Esophagus muscularis mucosa (tissue), 4 donors: ENCODE results near the gene MISP. TPM values are rescaled to one million over a fixed set of nuclear protein-coding genes. Genes with fewer than 3 reads are reported as not detected.

Experiments used
- DNase-seq: peaks from one replicate; pipeline ENCODE4 v3.0.0-alpha.2; 2017; ENCODE audit errors: extremely low spot score
- H3K27ac ChIP-seq, 4 donors: fragments of 200-600 bp; sonication (generic); replicated peaks in 1 of 4; 1 replicate in 3 of 4; 2 replicates in 1 of 4; pipeline ENCODE4 v1.5.1; 2016 to 2019; ENCODE audit warnings: mild to moderate bottlenecking in 1 of 4
- H3K27me3 ChIP-seq, 4 donors: fragments of 200-600 bp; sonication (generic); one replicate each; pipeline versions ENCODE4 v1.5.1 to v1.6.0; 2016 to 2019
- H3K36me3 ChIP-seq, 4 donors: fragments of 200-600 bp; sonication (generic); one replicate each; pipeline ENCODE4 v1.5.1; 2016 to 2019
- H3K4me1 ChIP-seq, 4 donors: fragments of 200-600 bp; sonication (generic); one replicate each; pipeline ENCODE4 v1.5.1; 2016 to 2019
- H3K4me3 ChIP-seq, 4 donors: fragments of 200-600 bp; sonication (generic); 1 replicate in 2 of 4; 2 replicates in 2 of 4; pipeline ENCODE4 v1.5.1; 2016 to 2019; ENCODE audit warnings: mild to moderate bottlenecking in 4 of 4, moderate library complexity in 1 of 4
- H3K9me3 ChIP-seq, 4 donors: fragments of 200-600 bp; sonication (generic); 1 replicate in 3 of 4; 2 replicates in 1 of 4; pipeline ENCODE4 v1.5.1; 2016 to 2019
- EP300 ChIP-seq: sonication (generic); formaldehyde crosslinking; IDR thresholded peaks from one replicate; pipeline ENCODE4 v1.6.1; 2017; ENCODE audit warnings: antibody characterized with exemption
- POLR2A ChIP-seq: fragments of 450-650 bp; IDR thresholded peaks from one replicate; pipeline ENCODE4 v1.6.1; 2017; ENCODE audit warnings: antibody characterized with exemption, moderate library complexity, mild to moderate bottlenecking, low read depth
- POLR2AphosphoS5 ChIP-seq, 2 donors: sonication (generic); formaldehyde crosslinking; IDR thresholded peaks; one replicate each; pipeline ENCODE4 v1.6.1; 2017; ENCODE audit warnings: antibody characterized with exemption in 2 of 2
- WGBS: methylation state at CpG from one replicate; pipeline ENCODE4 v1.1.5; 2018; 5-methylcytosine and 5-hydroxymethylcytosine counted together
- intact Hi-C: fragments of 100-400 bp; cut with DNase I; formaldehyde crosslinking; loops from one replicate; pipeline ENCODE4 v1.15.1; 2023
- total RNA-seq, 4 donors: library from RNA; depleted of rRNA; stranded (reverse); fragments of >200 nt; gene quantifications; one replicate each; pipeline versions ENCODE4 v1.1.0 to v1.2.1, GENCODE V29; 2016
- TF ChIP-seq, protein P1 (sequence below), 3 experiments: fragments of 200-600 bp in 2 of 3; fragments of 450-650 bp in 1 of 3; sonication (generic) in 2 of 3; IDR thresholded peaks; one replicate each; pipeline ENCODE4 v1.5.1; 2017 to 2019; ENCODE audit warnings: antibody characterized with exemption in 3 of 3, mild to moderate bottlenecking in 2 of 3, moderate library complexity in 1 of 3

The MISP gene
- total RNA-seq, 4 donors from 2014 or later: 2.0 TPM; not detected in 3

DNA sequence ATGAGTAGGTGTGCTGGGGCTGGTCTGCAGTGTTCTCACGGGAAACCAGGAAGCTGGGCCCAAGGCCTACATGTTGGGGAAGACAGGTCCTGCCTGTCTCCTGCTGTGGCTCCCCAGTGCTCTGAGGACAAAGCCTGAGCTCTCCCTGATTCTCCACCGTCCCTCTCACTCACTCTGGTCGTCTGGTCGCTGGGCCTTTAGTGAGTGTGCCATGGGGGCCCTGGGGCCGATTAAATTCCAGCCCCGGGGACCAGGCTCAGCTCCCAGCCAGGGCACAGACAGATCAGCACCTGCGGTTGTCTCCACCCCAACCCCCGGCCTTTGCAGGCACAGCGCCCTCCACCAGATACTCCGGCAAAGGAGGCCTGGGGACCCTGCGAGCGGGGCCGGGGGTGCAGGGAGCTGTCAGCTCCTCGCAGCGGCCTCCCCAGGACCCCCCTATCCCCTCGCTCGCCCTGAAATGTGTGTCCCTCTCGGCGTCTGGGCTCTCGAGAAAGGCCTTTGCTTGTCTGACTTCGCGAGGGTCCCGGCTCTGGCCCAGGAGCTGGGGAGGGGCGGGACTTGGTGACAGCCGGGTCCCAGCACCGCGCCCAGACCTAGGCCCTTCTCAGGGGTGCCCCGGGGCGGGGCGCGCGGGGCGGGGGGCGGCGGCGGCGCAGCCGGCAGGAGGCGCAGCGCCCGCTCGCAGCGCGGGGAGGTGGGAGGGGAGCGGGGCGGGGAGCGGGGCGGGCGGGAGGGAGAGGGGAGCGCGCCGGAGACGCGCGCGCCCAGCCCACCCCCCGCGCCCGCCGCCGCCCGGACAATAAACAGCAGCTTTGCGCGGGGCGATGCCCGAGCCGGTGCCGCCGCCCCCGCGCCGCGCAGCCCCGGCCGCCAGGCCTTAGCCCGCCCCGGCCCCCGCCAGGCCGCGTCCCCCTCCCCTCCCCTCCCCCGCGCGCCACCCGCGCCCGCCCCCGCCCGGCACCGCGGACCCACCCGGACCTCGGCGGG lies 42.5 kb upstream of the MISP start, which contains the start of gene PALM:
Gene PALM, plus strand, starts transcription at position 782 of the 990 bp plus-strand sequence. CDS start 212 bp downstream, outside the sequence.
- DNase-seq: no peak
- peaks cover 0 to 3% (median 0%) of the 10 kb centered on the region in 4 donors for H3K9me3 ChIP-seq
- peak within 1 kb of the TSS; percentile 81 to 86 (median 84) for H3K27ac ChIP-seq
- H3K36me3 ChIP-seq: no peaks in the 10 kb centered on the region
- peaks cover 27 to 55% (median 46%) of the 10 kb centered on the region in 4 donors for H3K4me1 ChIP-seq
- peaks cover 0 to 23% (median 2%) of the 10 kb centered on the region in 4 donors for H3K27me3 ChIP-seq
- intact Hi-C loops: loop anchor here (2.0 kb wide), 1 partner anchor 24 kb away; no protein-coding TSS in a partner anchor
- WGBS: 30% methylated on average over 10 of the region's 93 CpGs
- no peak for TF ChIP-seq EP300
- TF ChIP-seq, protein P1, sequence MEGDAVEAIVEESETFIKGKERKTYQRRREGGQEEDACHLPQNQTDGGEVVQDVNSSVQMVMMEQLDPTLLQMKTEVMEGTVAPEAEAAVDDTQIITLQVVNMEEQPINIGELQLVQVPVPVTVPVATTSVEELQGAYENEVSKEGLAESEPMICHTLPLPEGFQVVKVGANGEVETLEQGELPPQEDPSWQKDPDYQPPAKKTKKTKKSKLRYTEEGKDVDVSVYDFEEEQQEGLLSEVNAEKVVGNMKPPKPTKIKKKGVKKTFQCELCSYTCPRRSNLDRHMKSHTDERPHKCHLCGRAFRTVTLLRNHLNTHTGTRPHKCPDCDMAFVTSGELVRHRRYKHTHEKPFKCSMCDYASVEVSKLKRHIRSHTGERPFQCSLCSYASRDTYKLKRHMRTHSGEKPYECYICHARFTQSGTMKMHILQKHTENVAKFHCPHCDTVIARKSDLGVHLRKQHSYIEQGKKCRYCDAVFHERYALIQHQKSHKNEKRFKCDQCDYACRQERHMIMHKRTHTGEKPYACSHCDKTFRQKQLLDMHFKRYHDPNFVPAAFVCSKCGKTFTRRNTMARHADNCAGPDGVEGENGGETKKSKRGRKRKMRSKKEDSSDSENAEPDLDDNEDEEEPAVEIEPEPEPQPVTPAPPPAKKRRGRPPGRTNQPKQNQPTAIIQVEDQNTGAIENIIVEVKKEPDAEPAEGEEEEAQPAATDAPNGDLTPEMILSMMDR (IDR thresholded peaks at IDR 0.05): peak in 2 of 3 experiments; percentile 34 to 45
- TF ChIP-seq POLR2A: no peak
- H3K4me3 ChIP-seq: peak within 1 kb of the TSS; percentile 76 to 95 (median 84)

DNA sequence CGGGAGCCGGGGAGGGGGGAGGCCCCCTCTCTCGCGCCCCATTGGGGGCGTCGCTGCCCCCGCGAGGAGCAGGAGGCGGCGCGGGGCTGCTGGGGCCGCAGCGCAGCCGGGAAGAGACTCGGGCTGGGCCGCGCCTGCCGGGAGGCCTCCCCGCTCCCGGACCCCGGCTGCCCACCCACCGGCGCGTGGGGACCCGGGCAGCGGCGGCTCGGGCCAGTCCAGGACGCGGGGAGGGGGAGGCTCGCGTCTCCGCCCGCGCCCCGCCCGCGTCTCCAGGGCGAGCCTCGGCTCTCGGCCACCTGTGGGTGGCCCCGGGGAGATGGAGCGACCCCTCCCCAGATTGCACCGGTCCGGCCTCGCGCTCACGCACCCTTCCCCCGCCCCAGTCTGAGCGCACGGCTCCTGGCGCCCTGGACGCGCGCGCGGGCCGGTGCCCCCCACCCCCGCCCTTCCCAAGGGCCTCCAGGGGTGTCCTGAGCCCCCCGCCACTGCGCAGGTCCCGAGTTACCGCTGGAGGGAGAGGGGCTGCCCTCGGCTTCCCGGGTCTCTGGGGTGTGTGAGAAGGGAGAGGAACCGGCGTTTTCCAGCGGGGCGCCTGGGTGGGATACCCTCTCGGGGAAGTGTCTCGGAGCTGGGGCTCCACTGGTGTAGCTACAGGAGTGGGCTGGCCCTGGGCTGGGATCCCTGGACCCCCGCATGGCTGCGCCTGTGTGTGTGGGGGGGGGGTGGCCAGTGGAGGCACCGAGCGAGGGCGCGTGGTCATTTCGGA lies 41.5 kb upstream of the MISP start:
- intact Hi-C loops: loop anchor here (2.0 kb wide), 1 partner anchor 23 kb away; no protein-coding TSS in a partner anchor
- DNase-seq: no peak
- H3K4me3 ChIP-seq: peak overlapping the region; percentile 76 to 95 (median 84)

DNA sequence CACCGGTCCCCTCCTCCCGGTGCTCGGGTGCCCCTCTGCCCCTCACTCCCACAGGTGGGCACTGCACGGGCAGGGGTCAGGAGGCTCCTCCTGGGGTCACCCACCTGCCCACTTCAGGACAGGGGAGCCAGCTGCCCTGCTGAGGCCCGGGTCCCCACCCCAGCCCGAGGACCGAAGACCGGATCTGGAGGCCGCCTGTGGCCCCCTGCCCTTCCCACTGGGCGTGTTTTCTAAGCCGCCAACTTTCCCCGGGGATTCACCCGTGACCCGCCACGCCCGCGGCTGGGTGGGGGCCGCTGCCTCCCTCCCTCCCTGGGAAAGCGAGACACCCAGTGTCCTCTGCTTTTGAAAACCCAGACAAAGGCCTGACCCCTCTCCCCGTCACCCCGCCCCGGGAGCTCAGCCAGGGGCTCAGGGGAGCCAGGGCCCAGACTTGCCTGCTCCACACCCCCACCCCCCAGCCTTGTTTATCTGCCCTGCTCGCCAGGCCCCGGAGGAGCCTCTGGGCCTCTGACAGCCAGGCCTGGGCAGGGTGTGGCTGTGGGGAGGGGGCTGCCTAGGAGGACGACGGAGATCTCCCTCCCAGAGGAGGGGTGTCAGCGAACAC lies 40.8 kb upstream of the MISP start:
- 33% methylated on average over 18 of the region's 27 CpGs for WGBS
- peaks cover 0 to 10% (median 0%) of the 10 kb centered on the region in 4 donors for H3K27me3 ChIP-seq
- H3K4me3 ChIP-seq: peak overlapping the region; percentile 76 to 95 (median 84)
- peak overlapping the region; percentile 81 to 86 (median 84) for H3K27ac ChIP-seq
- peaks cover 0 to 3% (median under 1%) of the 10 kb centered on the region in 4 donors for H3K9me3 ChIP-seq
- peaks cover 20 to 44% (median 34%) of the 10 kb centered on the region in 4 donors for H3K4me1 ChIP-seq
- intact Hi-C loops: loop anchor here (2.0 kb wide), 1 partner anchor 23 kb away; no protein-coding TSS in a partner anchor
- peaks cover 0 to 4% (median 0%) of the 10 kb centered on the region in 4 donors for H3K36me3 ChIP-seq
- no peak for TF ChIP-seq EP300
- TF ChIP-seq, protein P1 (IDR thresholded peaks at IDR 0.05): no peak
- TF ChIP-seq POLR2A: no peak
- TF ChIP-seq POLR2AphosphoS5 (IDR thresholded peaks at IDR 0.05): peak; percentile 9 to 43
- no peak for DNase-seq

More for the DNA sequence above, 41.5 kb upstream of the MISP start:
- TF ChIP-seq POLR2A (no peak), POLR2AphosphoS5 (IDR thresholded peaks at IDR 0.05) (no peak), EP300 (no peak)
- TF ChIP-seq, protein P1 (IDR thresholded peaks at IDR 0.05): no peak
- no peaks in the 10 kb centered on the region for H3K36me3 ChIP-seq
- H3K27ac ChIP-seq: peak overlapping the region; percentile 81 to 86 (median 84)
- peaks cover 0 to 3% (median 0%) of the 10 kb centered on the region in 4 donors for H3K9me3 ChIP-seq
- WGBS: 1% methylated on average over 23 of the region's 78 CpGs
- H3K4me1 ChIP-seq: peaks cover 23 to 46% (median 37%) of the 10 kb centered on the region in 4 donors
- peaks cover 0 to 14% (median 0%) of the 10 kb centered on the region in 4 donors for H3K27me3 ChIP-seq

DNA sequence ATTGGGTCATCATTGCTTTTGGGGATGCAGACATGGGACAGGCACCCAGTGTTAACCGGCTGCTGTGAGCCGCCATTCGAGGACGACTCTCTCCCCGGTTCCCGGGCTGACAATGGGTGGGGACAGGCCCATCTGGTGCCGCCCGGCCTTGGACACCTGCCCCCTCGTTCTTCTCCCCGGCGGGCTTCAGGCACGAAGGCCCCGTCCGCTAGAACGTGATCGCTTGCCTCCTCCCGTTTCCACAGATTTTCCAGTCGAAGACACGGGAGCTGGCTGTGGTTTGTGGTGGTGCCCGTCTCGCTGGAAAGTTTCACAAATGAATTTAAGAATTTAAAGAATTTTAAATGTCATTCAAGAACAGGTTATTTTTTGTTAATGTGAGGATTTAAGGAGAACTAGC lies 40.1 kb upstream of the MISP start:
- Histone ChIP-seq H3K4me3 (peak overlapping the region; percentile 76 to 95 (median 84)), H3K27me3 (peaks cover 0 to 10% (median 0%) of the 10 kb centered on the region in 4 donors), H3K4me1 (peaks cover 20 to 44% (median 34%) of the 10 kb centered on the region in 4 donors), H3K27ac (peak overlapping the region; percentile 81 to 86 (median 84)), H3K36me3 (peaks cover 0 to 4% (median 2%) of the 10 kb centered on the region in 4 donors), H3K9me3 (peaks cover 0 to 8% (median 4%) of the 10 kb centered on the region in 4 donors)
- DNase-seq: no peak
- WGBS: 77% methylated on average over 7 of the region's 21 CpGs
- no peak for TF ChIP-seq POLR2A
- TF ChIP-seq, protein P1 (IDR thresholded peaks at IDR 0.05): no peak
- no peak for TF ChIP-seq POLR2AphosphoS5 (IDR thresholded peaks at IDR 0.05)
- TF ChIP-seq EP300: no peak
- intact Hi-C loops: no loop called here
